SU-DHL-6 (cell line): ENCODE measurements around the gene OR6S1.

ENCODE experiments used
- CTCF ChIP-seq: fragments of 200-600 bp; sonication (generic); IDR thresholded peaks from one replicate; pipeline ENCODE4 v1.5.1; 2017; ENCODE audit warnings: antibody characterized with exemption, mild to moderate bottlenecking, low read length, moderate library complexity; ENCODE audit not compliant: insufficient read depth, poor library complexity, severe bottlenecking
- EZH2phosphoT487 ChIP-seq: fragments of 200-600 bp; sonication (generic), shearing (Covaris generic); conservative IDR thresholded peaks from 2 replicates; pipeline ENCODE4 v1.6.1; 2018; ENCODE audit warnings: mild to moderate bottlenecking, antibody characterized with exemption, low read length, moderate library complexity, mixed read lengths

- TF ChIP-seq CTCF (no peak), EZH2phosphoT487 (no peak)
Observed at GRCh38 chr14:20676072-20676471, 34.6 kb upstream of the OR6S1 start.
